Aorta (tissue), 5 donors: ENCODE measurements around the gene PHF13. TPM values are rescaled to one million over a fixed set of nuclear protein-coding genes. Genes with fewer than 3 reads are reported as not detected.

Experiments
- ATAC-seq: fragments of 200-7000 bp; cut with Tn5 transposase; one replicate; pipeline ENCODE4 v1.9.1; 2022; ENCODE audit warnings: moderate library complexity; ENCODE audit not compliant: low FRiP score
- DNase-seq, 2 donors: peaks; one replicate each; pipeline ENCODE4 v3.0.0-alpha.2; 2020
- H3K27ac ChIP-seq, 2 donors: one replicate each; pipeline ENCODE4 v1.5.1; 2013; ENCODE audit warnings: low read length in 2 of 2, mild to moderate bottlenecking in 2 of 2, moderate library complexity in 2 of 2, control low read depth in 1 of 2, inconsistent platforms in 1 of 2, low read depth in 1 of 2
- H3K27me3 ChIP-seq, 2 donors: one replicate each; pipeline ENCODE4 v1.6.1; 2013; ENCODE audit warnings: control low read depth in 1 of 2, low read length in 1 of 2, mild to moderate bottlenecking in 1 of 2, moderate library complexity in 1 of 2; ENCODE audit not compliant: insufficient read depth in 2 of 2, control insufficient read depth in 1 of 2
- H3K36me3 ChIP-seq, 2 donors: one replicate each; pipeline ENCODE4 v1.6.1; 2013; ENCODE audit warnings: control low read depth in 1 of 2, low read length in 1 of 2, mild to moderate bottlenecking in 1 of 2; ENCODE audit not compliant: insufficient read depth in 2 of 2, control insufficient read depth in 1 of 2
- H3K4me1 ChIP-seq, 2 donors: one replicate each; pipeline ENCODE4 v1.6.1; 2013; ENCODE audit warnings: low read length in 2 of 2, control low read depth in 1 of 2, mild to moderate bottlenecking in 1 of 2, moderate library complexity in 1 of 2; ENCODE audit not compliant: insufficient read depth in 2 of 2, control insufficient read depth in 1 of 2
- H3K4me3 ChIP-seq, 2 donors: one replicate each; pipeline ENCODE4 v1.5.1; 2013; ENCODE audit warnings: low read length in 2 of 2, control low read depth in 1 of 2, mild to moderate bottlenecking in 1 of 2
- H3K9me3 ChIP-seq: one replicate; pipeline ENCODE4 v1.6.1; 2013; ENCODE audit warnings: mild to moderate bottlenecking, low read length; ENCODE audit not compliant: control insufficient read depth
- WGBS, 2 donors: extraction: QIAGEN DNeasy Blood & Tissue Kit; methylation state at CpG; one replicate each; pipeline ENCODE4 v1.1.7; 2013; 5-methylcytosine and 5-hydroxymethylcytosine counted together
- intact Hi-C, 2 donors: fragments of 100-400 bp; cut with DNase I; formaldehyde crosslinking; loops; one replicate each; pipeline versions ENCODE4 v1.14.2 to v1.15.0; 2022
- long read RNA-seq, 2 donors: library from polyadenylated mRNA; unstranded; transcript quantifications; one replicate each; pipeline ENCODE4 v2.0.0, GENCODE V29; 2020 to 2021
- polyA plus RNA-seq, 2 donors: library from polyadenylated mRNA; stranded (reverse); fragments of 200-250 nt; gene quantifications; one replicate each; pipeline ENCODE4 v1.2.3, GENCODE V29; 2013
- total RNA-seq, 2 donors: library from RNA; stranded (reverse); fragmentation: NEBNext Ultra II Directional; extraction: Animal tissue kit (Norgen Biotek cat#: 25700); gene quantifications; one replicate each; pipeline ENCODE4 v1.2.1, GENCODE V29; 2021
- donor health status: healthy with polysubstance abuse.
- donor health status: Bipolar disorder and iron deficiency.
- donor health status: DM: no; HTN: no; CAD: no.
- donor health status: DM: no; HTN: no; CAD: no.
- donor health status: DM: yes; HTN: yes; CAD: no.

The PHF13 gene
- total RNA-seq (10 to 100 TPM; 19.0 to 19.3 TPM), polyA plus RNA-seq (10 to 100 TPM in 1 of 2 donors, 1 to 10 TPM in 1; 3.6 to 10.8 TPM)
- long read RNA-seq, donor 1, transcript PHF13-201 (4 exons, 3,681 nt): major isoform, 9 of 16 reads
- long read RNA-seq, donor 1, partial matches to known transcripts: 1 of 16 reads
- long read RNA-seq, donor 1, other reads (novel, unspliced or antisense): 6 of 16 reads
- long read RNA-seq, donor 2, transcript PHF13-201 (4 exons, 3,681 nt): major isoform, 22 of 30 reads
- long read RNA-seq, donor 2, partial matches to known transcripts: 2 of 30 reads
- long read RNA-seq, donor 2, other reads (novel, unspliced or antisense): 6 of 30 reads

GRCh38 chr1:6613361-6614018, at the start of gene PHF13:
TSS of gene PHF13 (plus strand) at chr1:6613731. CDS start at chr1:6614067, 336 bp downstream.
- DNase-seq (peak; percentile 100), ATAC-seq (peak; percentile 99)
- Histone ChIP-seq H3K9me3 (no peaks in the 10 kb centered on the region), H3K4me1 (no peaks in the 10 kb centered on the region), H3K27me3 (no peaks in the 10 kb centered on the region), H3K36me3 (no peaks in the 10 kb centered on the region), H3K27ac (peak within 1 kb of the TSS; percentile 46 to 92), H3K4me3 (peak within 1 kb of the TSS; percentile 70 to 97)
- intact Hi-C loops: loop anchor here in 1 of 2 donors (1.0 kb wide), 1 partner anchor 10 kb away; no protein-coding TSS in a partner anchor
- WGBS, 2 donors: 0% methylated on average over 41 to 84 of the region's 84 CpGs

GRCh38 chr1:6569033-6569432, 44.5 kb upstream of the PHF13 start:
- WGBS, 2 donors: 91 to 94% methylated on average over 11 of the region's 11 CpGs
- no peak overlapping the region for H3K4me3 ChIP-seq

GRCh38 chr1:6570100-6570499, 43.4 kb upstream of the PHF13 start:
- ATAC-seq: no peak

More at GRCh38 chr1:6569033-6569432, 44.5 kb upstream of the PHF13 start:
- ATAC-seq: no peak
- Histone ChIP-seq H3K27me3 (no peaks in the 10 kb centered on the region), H3K27ac (no peak overlapping the region), H3K36me3 (no peaks in the 10 kb centered on the region), H3K4me1 (no peaks in the 10 kb centered on the region), H3K9me3 (peaks cover 2% of the 10 kb centered on the region)
- DNase-seq: no peak
- intact Hi-C loops: no loop called here

GRCh38 chr1:6570987-6571386, 42.5 kb upstream of the PHF13 start:
- Histone ChIP-seq H3K27ac (no peak overlapping the region), H3K9me3 (peaks cover 2% of the 10 kb centered on the region), H3K36me3 (no peaks in the 10 kb centered on the region), H3K27me3 (no peaks in the 10 kb centered on the region), H3K4me1 (no peaks in the 10 kb centered on the region), H3K4me3 (no peak overlapping the region)
- intact Hi-C loops: no loop called here
- WGBS, 2 donors: 74 to 79% methylated on average over 5 of the region's 5 CpGs
- ATAC-seq: no peak
- DNase-seq: no peak

More at GRCh38 chr1:6570100-6570499, 43.4 kb upstream of the PHF13 start:
- no peak for DNase-seq
- H3K27me3 ChIP-seq: no peaks in the 10 kb centered on the region
- no peaks in the 10 kb centered on the region for H3K36me3 ChIP-seq
- peaks cover 2% of the 10 kb centered on the region for H3K9me3 ChIP-seq
- WGBS, 2 donors: 65 to 77% methylated on average over 3 of the region's 3 CpGs
- no peak overlapping the region for H3K4me3 ChIP-seq
- H3K4me1 ChIP-seq: no peaks in the 10 kb centered on the region
- intact Hi-C loops: no loop called here
- H3K27ac ChIP-seq: no peak overlapping the region

GRCh38 chr1:6572653-6573383, 40.7 kb upstream of the PHF13 start:
- no peaks in the 10 kb centered on the region for H3K36me3 ChIP-seq
- intact Hi-C loops: no loop called here
- no peak overlapping the region for H3K27ac ChIP-seq
- peaks cover 2% of the 10 kb centered on the region for H3K9me3 ChIP-seq
- H3K27me3 ChIP-seq: no peaks in the 10 kb centered on the region
- no peak overlapping the region for H3K4me3 ChIP-seq
- WGBS, 2 donors: 74 to 81% methylated on average over 12 of the region's 12 CpGs
- H3K4me1 ChIP-seq: no peaks in the 10 kb centered on the region
- no peak for DNase-seq
- ATAC-seq: no peak

GRCh38 chr1:6574025-6574620, 39.4 kb upstream of the PHF13 start:
- Histone ChIP-seq H3K36me3 (no peaks in the 10 kb centered on the region), H3K4me3 (no peak overlapping the region), H3K27me3 (no peaks in the 10 kb centered on the region), H3K4me1 (no peaks in the 10 kb centered on the region), H3K9me3 (peaks cover 2% of the 10 kb centered on the region), H3K27ac (no peak overlapping the region)
- 84 to 85% methylated on average over 8 of the region's 8 CpGs for WGBS, 2 donors
- DNase-seq (no peak), ATAC-seq (no peak)
- intact Hi-C loops: no loop called here

- no peaks in the 10 kb centered on the region for H3K4me1 ChIP-seq
- peaks cover 2% of the 10 kb centered on the region for H3K9me3 ChIP-seq
- no peaks in the 10 kb centered on the region for H3K27me3 ChIP-seq
- no peaks in the 10 kb centered on the region for H3K36me3 ChIP-seq
- no peak for DNase-seq
- no peak for ATAC-seq
- H3K4me3 ChIP-seq: no peak overlapping the region
- WGBS, 2 donors: 87 to 88% methylated on average over 14 of the region's 14 CpGs
- intact Hi-C loops: no loop called here
- no peak overlapping the region for H3K27ac ChIP-seq
Observed at GRCh38 chr1:6574818-6575217, 38.7 kb upstream of the PHF13 start.

- Histone ChIP-seq H3K4me3 (no peak overlapping the region), H3K27ac (no peak overlapping the region), H3K9me3 (no peaks in the 10 kb centered on the region), H3K4me1 (no peaks in the 10 kb centered on the region), H3K36me3 (no peaks in the 10 kb centered on the region), H3K27me3 (no peaks in the 10 kb centered on the region)
- intact Hi-C loops: no loop called here
- DNase-seq (no peak), ATAC-seq (no peak)
- whole genome bisulfite sequencing, 2 donors: 54 to 77% methylated on average over 6 of the region's 6 CpGs
Observed at GRCh38 chr1:6577831-6578525, 35.6 kb upstream of the PHF13 start.
